Stimulated activated CD4-positive, alpha-beta T cell treated with anti-CD3 and anti-CD28 coated beads, Interleukin-2, amount 100 ng/mL, for 48 hours (primary cell): ENCODE measurements around the gene UBE3A.

Experiments
- DNase-seq, 2 donors: peaks; one replicate each; pipeline ENCODE4 v3.0.0-alpha.2; 2020

The UBE3A gene

GRCh38 chr15:25401501-25401900 lies 37.3 kb downstream of the UBE3A start:
- DNase-seq = no peak

GRCh38 chr15:25397100-25397499 lies 41.7 kb downstream of the UBE3A start:
- DNase-seq = no peak

DNA sequence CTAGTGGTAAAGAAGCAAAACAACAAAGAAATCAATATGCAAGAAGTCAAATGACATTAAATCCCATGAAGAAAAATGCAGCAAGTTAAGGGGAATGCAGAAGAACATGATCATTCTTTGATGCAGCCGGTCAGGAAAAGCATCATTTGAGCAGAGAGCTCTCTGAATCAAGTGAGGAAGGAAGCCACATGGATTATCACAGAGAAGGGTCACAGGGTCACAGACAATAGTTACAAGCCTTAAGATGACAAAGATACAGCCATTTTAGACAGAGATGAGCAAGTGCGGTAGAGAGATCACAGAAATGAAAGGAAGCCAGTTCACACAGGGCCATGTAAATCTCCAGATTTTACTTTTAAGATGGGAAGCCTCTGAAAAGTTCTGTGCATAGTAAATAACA lies 43.9 kb downstream of the UBE3A start:
- DNase-seq = no peak

DNA sequence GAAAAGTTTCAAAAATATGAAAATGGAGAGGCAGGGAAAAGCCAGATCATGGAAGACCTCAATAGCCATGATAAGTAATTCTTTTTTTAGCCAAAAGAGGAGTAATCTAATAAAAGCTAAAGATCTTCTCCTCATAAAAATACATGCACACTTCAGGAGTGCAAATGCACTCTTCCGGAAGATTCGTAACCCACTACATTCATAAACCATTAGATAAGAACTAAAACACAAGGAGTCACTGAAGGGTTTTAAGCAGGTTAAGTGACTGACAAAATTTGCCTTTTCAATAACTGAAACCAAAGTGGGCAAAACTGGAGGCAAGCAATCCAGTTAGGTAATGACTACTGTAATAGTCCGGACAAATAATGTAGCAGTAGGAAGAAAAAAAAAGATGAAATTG lies 46.0 kb downstream of the UBE3A start:
- no peak for DNase-seq

DNA sequence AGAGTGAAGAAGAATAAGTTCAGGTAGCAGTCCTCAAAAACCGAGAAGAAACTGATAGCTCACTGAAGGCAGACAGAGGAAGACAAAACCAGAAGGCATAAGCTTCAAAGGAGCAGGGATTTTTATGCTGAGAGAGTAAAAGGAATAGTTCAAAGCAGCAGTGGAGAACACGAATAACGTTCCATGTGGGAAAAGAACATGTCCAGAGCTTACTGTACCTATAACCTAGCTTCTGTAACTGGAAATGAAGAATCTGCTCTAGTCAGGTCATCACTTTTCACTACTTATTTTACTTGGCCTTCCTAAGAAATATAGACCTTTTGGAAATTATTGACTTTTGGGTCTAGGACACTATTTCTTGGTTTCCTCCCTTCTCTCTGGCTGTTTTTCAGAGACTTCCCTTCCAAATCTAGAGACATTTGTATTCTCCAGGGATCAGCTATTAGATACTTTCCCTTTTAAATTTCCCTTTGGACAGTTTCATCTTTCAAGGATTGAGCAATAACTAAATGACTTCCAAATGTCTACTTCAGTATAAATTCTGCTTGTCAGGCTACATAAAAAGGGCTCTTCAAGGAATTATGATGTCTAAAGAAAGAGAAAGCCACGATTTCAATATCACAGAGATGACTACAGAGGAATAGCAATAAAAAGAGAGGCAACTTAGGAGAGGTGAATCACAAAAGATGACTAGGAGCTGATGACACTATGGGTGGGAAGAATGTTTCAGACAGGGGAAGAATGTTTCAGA lies 46.7 kb downstream of the UBE3A start:
- DNase-seq = no peak

GRCh38 chr15:25385986-25386385 lies 52.8 kb downstream of the UBE3A start:
- DNase-seq = no peak

DNA sequence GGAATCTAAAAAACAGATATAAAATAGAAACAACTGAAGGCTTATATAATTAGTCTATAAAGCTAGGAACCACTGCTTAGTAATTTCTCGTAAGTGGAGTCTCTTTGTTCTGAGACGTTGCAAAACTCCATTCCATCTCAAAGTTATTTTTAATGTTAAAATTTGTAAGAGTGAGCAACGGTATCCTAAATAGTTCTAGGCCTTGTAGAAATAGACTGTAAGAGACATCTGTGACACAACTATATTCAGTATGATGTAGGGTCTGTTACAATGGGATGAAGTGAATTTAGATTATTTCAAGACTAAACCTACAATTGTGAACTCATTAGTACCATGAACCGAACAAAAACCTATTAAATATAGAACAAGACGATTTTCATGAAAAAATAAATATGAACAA lies 57.2 kb downstream of the UBE3A start:
- DNase-seq = no peak

DNA sequence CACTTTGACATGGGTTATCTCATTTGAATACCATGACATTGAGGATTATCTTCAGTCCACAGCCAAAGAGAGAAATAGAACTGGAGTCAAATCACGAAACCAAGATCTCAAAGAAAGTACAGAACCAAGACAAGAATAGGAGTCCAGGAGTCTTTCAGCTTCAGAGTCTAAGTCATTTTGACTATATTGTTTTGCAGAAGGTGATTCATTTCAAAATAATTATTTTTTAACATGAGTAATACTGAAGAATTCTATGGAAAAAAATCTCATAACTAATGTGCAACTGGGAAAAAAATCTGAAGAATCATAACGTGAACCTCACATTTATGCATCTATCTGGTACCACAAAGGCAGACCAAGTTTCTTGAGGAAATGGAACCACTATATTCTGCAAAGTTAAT lies 60.3 kb downstream of the UBE3A start:
- DNase-seq = no peak

GRCh38 chr15:25375557-25375956 lies 63.3 kb downstream of the UBE3A start:
- DNase-seq = no peak

GRCh38 chr15:25374143-25374542 lies 64.7 kb downstream of the UBE3A start:
- DNase-seq = no peak

GRCh38 chr15:25372298-25372697 lies 66.5 kb downstream of the UBE3A start:
- no peak for DNase-seq

- DNase-seq = no peak
These were observed 70.0 kb downstream of the UBE3A start for GRCh38 chr15:25368850-25369249.

DNA sequence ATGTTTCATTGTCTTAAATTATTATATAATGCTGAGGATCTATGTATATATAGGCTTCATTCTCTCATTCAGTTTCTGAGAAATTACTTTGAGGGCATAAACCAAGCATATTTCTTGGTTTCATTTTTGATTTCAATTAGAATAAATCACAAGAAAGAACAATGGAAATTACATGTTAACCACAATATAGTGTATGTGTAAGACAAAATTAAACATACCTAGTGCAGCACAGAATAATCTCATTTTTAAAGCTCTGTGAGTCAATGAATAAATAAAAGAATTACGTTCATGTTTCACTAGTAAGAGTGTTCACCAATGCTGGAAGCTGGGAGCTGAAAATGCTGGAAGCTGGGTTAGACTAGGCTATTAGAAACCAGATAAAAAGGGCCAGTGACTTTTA lies 72.8 kb downstream of the UBE3A start:
- DNase-seq = no peak

DNA sequence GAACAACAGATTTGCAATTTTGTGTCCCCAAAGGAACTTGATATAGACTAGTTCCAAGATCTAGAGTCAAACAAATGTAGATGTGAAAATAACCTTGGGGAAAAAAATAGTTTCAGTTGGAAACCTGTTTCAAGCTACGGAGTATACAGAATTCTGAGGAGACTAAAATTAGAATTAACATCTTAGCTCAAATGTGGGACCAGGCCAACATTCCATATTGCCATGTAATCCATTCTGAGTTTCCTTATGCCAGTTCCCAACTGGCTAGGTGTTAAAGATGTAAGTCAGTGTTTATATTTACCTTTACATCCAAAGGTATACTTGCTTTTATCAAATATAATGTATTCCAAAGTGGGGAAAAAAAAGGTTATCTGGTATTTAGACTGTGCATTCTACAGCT lies 76.3 kb downstream of the UBE3A start:
- no peak for DNase-seq

DNA sequence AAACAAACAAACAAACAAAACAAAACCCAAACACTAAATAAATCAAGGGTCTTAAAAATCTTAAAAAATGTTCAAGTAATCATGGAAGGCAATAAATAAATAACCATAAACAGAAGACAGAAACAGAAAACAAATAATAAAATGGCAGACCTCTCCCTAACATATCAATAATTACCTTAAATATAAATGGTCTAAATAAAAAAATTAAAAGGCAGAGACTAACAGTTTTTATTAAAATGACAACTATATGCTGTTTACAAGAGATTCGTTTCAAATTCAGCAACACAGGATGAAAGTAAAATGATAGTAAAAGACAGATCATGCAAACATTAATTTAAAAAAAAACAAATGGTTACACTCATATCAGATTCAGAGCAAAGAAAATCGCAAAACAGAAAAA lies 91.1 kb downstream of the UBE3A start:
- DNase-seq = no peak

DNA sequence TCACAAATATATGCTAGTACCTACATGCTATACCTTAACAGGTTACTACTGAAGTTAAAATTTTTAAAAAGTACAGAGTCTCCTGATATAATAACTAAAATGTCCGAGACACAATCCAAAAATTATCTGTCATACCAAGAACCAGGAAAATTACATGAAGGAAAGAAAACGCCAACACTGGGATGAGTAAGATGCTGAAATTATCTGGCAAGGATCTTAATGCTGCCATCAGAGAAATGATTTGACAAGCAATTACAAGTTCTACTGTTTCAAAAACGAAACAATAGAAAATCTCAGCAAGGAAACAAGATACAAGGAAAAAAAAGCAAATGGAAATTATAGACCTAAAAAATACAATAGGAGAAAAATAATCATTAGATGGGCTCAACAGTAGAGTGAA lies 92.5 kb downstream of the UBE3A start:
- no peak for DNase-seq

GRCh38 chr15:25345943-25346342 lies 92.9 kb downstream of the UBE3A start:
- DNase-seq = no peak

- no peak for DNase-seq
These were observed 96.2 kb downstream of the UBE3A start for GRCh38 chr15:25342629-25343028.

- no peak for DNase-seq
These were observed 99.4 kb downstream of the UBE3A start for GRCh38 chr15:25339431-25339830.

- no peak for DNase-seq
These were observed 103.5 kb downstream of the UBE3A start for GRCh38 chr15:25335279-25335678.

GRCh38 chr15:25333049-25333448 lies 105.8 kb downstream of the UBE3A start:
- no peak for DNase-seq

DNA sequence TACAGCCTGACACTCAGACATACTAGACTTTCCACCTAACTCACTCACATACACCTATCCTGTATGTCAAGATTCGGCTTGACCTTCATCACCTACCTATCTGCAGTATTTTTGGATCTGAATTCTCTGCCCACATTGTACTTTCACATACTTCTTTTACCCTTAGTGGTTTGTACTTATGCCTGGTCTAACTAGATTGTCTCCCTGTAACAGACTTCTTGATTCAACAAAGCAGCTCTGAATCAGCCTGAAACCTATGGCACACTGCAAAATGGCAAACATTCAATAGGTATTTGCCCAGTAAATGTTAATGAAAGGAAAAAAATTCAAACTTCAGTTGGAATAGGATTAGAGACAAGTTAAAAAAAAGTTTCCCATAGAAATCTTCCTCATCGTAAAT lies 106.5 kb downstream of the UBE3A start:
- no peak for DNase-seq

- DNase-seq = no peak
These were observed 107.0 kb downstream of the UBE3A start for GRCh38 chr15:25331860-25332259.

GRCh38 chr15:25331404-25331803 lies 107.4 kb downstream of the UBE3A start:
- DNase-seq = no peak

GRCh38 chr15:25329696-25330095 lies 109.1 kb downstream of the UBE3A start:
- DNase-seq = no peak
